Type B pancreatic cell (in vitro differentiated cells): ENCODE measurements around the gene ZNF180. TPM values are rescaled to one million over a fixed set of nuclear protein-coding genes. Genes with fewer than 3 reads are reported as not detected.

Source experiments
- DNase-seq: peaks from one replicate; pipeline ENCODE4 v3.0.0; 2021; ENCODE audit warnings: mixed read lengths; ENCODE audit not compliant: unreplicated experiment; ENCODE audit errors: extremely low spot score
- H3K27ac Mint-ChIP-seq: 2 replicates; pipeline ENCODE4 v1.8.0; 2021; ENCODE audit warnings: mild to moderate bottlenecking, mixed read lengths
- H3K27me3 Mint-ChIP-seq: 2 replicates; pipeline ENCODE4 v1.8.0; 2021; ENCODE audit warnings: mixed read lengths
- H3K36me3 Mint-ChIP-seq: 2 replicates; pipeline ENCODE4 v1.8.0; 2021; ENCODE audit warnings: mixed read lengths
- H3K4me1 Mint-ChIP-seq: one replicate; pipeline ENCODE4 v1.8.0; 2021; ENCODE audit warnings: mixed read lengths; ENCODE audit not compliant: unreplicated experiment
- H3K4me3 Mint-ChIP-seq: 2 replicates; pipeline ENCODE4 v1.8.0; 2021; ENCODE audit warnings: mild to moderate bottlenecking, mixed read lengths
- H3K9me3 Mint-ChIP-seq: 2 replicates; pipeline ENCODE4 v1.8.0; 2021; ENCODE audit warnings: mixed read lengths
- total RNA-seq: library from RNA; stranded (reverse); gene quantifications from 2 replicates; pipeline ENCODE4 v1.2.1, GENCODE V29; 2021; ENCODE audit warnings: low replicate concordance
- TF ChIP-seq, protein P1 (sequence below): fragments of 200-600 bp; sonication (generic); conservative IDR thresholded peaks from 2 replicates; pipeline ENCODE4 v1.5.0; 2021; ENCODE audit warnings: antibody characterized with exemption, mild to moderate bottlenecking

The ZNF180 gene
- total RNA-seq, 1 donor from 2014 or later = 11.3 TPM

DNA sequence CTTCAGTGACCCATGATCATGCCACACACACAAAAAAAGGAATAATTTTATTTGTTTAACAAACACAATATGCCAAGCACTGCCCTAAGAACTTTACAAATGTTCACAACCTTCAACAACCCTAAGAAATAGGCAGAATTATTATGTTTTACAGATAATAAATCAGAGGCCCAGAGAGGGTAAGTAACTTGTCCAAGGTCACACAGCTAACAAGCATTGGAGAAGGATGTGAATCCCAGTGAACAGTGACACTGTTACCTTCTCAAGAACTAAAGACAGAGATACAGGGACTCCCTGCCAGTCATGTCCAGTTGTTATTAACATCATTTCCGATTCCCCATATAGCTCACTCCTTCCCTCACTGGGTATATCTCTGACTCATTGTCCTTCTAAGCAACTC lies 15.6 kb upstream of the ZNF180 start:
- Mint-ChIP-seq H3K4me1 (no peaks in the 10 kb centered on the region), H3K9me3 (no peaks in the 10 kb centered on the region), H3K27me3 (peaks cover 8% of the 10 kb centered on the region), H3K4me3 (no peak overlapping the region), H3K27ac (no peak overlapping the region), H3K36me3 (no peaks in the 10 kb centered on the region)
- DNase-seq = no peak
- TF ChIP-seq, protein P1, sequence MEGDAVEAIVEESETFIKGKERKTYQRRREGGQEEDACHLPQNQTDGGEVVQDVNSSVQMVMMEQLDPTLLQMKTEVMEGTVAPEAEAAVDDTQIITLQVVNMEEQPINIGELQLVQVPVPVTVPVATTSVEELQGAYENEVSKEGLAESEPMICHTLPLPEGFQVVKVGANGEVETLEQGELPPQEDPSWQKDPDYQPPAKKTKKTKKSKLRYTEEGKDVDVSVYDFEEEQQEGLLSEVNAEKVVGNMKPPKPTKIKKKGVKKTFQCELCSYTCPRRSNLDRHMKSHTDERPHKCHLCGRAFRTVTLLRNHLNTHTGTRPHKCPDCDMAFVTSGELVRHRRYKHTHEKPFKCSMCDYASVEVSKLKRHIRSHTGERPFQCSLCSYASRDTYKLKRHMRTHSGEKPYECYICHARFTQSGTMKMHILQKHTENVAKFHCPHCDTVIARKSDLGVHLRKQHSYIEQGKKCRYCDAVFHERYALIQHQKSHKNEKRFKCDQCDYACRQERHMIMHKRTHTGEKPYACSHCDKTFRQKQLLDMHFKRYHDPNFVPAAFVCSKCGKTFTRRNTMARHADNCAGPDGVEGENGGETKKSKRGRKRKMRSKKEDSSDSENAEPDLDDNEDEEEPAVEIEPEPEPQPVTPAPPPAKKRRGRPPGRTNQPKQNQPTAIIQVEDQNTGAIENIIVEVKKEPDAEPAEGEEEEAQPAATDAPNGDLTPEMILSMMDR = no peak

DNA sequence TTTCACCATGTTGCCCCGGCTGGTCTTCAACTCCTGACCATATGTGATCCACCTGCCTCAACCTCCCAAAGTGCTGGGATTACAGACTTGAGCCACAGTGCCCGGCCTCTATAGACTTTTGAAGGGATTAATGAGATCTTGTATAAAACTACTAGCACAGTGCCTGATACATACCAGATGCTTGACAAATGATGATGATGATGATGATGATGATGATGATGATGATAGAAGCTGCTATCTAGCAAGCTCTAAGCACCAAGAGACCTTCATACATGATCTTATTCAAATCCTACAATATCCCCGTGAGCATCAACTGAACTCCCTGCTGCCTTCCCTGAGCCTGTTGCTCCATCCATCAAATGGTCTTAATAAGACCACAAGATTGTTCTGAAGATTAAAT lies 14.7 kb upstream of the ZNF180 start:
- no peak overlapping the region for H3K27ac Mint-ChIP-seq
- DNase-seq = no peak
- no peak overlapping the region for H3K4me3 Mint-ChIP-seq
- H3K4me1 Mint-ChIP-seq = no peaks in the 10 kb centered on the region
- TF ChIP-seq, protein P1 = no peak
- H3K27me3 Mint-ChIP-seq = peaks cover 15% of the 10 kb centered on the region
- H3K36me3 Mint-ChIP-seq = no peaks in the 10 kb centered on the region
- no peaks in the 10 kb centered on the region for H3K9me3 Mint-ChIP-seq

DNA sequence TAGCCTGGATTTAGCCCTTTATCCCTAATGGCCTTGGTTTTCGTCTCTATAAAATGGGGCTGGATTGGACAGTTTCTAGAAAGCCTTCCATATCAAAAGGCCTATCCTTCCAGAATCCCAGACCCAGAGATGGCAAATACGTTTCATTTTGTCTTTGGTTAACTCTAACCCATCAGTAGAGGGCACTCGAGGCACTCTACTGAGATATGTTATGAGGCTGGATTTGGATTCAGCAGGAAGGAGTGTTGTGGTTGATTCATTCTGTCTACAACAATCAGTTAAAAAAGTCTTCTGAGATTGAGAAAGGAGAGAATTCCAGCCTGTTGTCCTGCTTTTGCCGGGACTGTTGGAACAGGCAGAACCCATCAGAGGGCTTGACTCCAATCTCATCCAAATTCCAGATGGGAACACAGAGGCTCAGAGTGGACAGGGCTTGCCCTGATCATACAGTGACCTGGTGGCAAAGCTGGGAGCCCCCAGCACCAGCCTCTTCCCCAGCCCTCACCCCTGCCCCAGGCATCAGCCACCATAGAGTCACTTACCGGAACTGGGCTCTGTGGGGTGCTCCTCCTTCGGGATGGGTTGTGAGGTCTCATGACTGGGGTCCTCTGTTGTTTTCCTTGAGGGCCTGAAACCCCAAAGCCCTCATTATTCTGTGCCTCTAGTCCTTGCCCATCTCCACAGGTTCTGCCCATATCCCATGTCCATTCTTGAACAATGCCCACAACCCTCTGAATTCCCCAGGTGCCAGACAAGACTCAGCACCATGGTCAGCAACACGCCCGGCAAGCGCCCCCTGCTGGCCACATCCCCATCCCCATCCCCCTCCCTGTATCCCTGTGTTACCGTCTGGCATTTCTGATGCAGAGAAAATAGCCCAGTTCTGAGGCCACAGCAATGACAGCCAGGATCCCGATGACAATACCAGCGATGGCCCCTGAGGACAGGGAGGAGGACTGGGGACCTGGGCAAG lies 12.3 kb upstream of the ZNF180 start:
- Mint-ChIP-seq H3K27ac (no peak overlapping the region), H3K4me1 (no peaks in the 10 kb centered on the region), H3K9me3 (peaks cover 5% of the 10 kb centered on the region), H3K27me3 (peaks cover 35% of the 10 kb centered on the region), H3K36me3 (no peaks in the 10 kb centered on the region), H3K4me3 (no peak overlapping the region)
- TF ChIP-seq, protein P1 = peak; percentile 69
- DNase-seq = no peak

DNA sequence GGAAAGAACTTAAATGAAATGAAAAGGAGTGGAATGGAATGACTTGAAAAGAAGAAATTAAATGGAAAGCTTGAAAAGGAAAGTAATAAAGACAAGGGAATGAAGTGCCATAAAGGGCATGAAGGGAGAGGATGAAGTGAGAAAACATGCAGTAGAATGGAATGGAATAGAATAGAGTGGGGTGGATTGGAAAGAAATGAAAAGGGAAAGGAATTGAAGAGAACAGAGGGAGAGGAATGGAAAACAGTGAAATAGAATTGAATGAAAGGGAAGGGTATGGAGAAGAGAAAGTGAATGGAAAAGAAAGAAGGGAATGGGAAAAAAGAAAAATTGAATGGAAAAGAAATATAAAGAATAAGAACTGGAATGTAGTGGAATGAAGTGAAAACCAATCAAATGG lies 9.2 kb upstream of the ZNF180 start:
- H3K27me3 Mint-ChIP-seq = peaks cover 58% of the 10 kb centered on the region
- H3K4me3 Mint-ChIP-seq = no peak overlapping the region
- H3K27ac Mint-ChIP-seq = no peak overlapping the region
- no peak for DNase-seq
- peaks cover 13% of the 10 kb centered on the region for H3K9me3 Mint-ChIP-seq
- no peaks in the 10 kb centered on the region for H3K4me1 Mint-ChIP-seq
- TF ChIP-seq, protein P1 = no peak
- no peaks in the 10 kb centered on the region for H3K36me3 Mint-ChIP-seq

DNA sequence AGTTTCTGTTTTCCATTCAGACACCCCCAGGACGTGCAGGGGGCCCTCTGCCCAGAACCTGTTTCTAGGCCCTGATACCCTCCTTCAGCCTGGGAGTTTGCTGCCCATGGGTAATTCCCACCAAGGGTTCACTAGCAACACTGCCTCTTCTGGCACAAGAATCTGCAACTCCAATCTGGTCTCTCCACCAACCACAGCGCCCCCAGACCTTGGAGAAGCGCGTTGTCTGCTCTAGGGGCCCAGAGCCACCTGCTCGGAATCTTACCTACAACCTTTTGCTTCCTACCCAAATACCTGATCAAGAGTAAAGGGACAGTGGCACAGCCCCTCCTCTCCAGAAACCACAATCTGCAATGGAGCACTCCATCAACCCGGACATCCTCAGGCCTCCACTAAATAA lies 763 bp downstream of the ZNF180 start:
- H3K27me3 Mint-ChIP-seq = peaks cover 13% of the 10 kb centered on the region
- peak overlapping the region; percentile 94 for H3K27ac Mint-ChIP-seq
- H3K4me1 Mint-ChIP-seq = peaks cover 10% of the 10 kb centered on the region
- no peak for DNase-seq
- peaks cover 48% of the 10 kb centered on the region for H3K36me3 Mint-ChIP-seq
- peak overlapping the region; percentile 96 for H3K4me3 Mint-ChIP-seq
- H3K9me3 Mint-ChIP-seq = peaks cover 29% of the 10 kb centered on the region
- TF ChIP-seq, protein P1 = no peak
